DND-41 (cell line): Measurements from ENCODE around the gene TAB3.

Experiments used
- EZH2 ChIP-seq: IDR thresholded peaks from 3 replicates; pipeline ENCODE4 v1.6.1; 2012; ENCODE audit warnings: borderline replicate concordance, low read depth, mild to moderate bottlenecking, moderate library complexity, low read length, inconsistent platforms; ENCODE audit not compliant: severe bottlenecking
- TF ChIP-seq, protein P1 (sequence below): IDR thresholded peaks from 2 replicates; pipeline ENCODE4 v1.5.1; 2012; ENCODE audit warnings: borderline replicate concordance, low read length, moderate library complexity, mild to moderate bottlenecking; ENCODE audit not compliant: poor library complexity, severe bottlenecking; ENCODE audit errors: extremely low read depth

DNA sequence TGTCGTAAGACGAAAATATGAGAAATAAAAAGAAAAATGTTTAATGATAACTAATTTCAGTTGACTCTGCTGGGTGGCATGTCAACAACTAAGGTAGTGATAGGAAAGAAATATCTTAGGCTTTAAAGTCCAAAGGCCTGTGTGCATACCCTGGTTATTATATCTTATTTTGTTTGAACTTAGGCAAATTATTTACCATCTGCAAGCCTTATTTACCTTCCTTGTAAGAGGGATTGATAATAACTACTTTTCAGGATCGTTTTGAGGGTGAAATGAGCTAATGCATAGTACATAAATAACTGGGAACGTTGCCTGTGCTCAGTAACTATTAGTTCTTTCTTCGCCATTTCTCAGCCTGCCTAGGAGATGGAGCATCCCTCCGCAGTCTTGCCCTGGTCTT is 41.6 kb upstream of the TAB3 start:
- TF ChIP-seq, protein P1, sequence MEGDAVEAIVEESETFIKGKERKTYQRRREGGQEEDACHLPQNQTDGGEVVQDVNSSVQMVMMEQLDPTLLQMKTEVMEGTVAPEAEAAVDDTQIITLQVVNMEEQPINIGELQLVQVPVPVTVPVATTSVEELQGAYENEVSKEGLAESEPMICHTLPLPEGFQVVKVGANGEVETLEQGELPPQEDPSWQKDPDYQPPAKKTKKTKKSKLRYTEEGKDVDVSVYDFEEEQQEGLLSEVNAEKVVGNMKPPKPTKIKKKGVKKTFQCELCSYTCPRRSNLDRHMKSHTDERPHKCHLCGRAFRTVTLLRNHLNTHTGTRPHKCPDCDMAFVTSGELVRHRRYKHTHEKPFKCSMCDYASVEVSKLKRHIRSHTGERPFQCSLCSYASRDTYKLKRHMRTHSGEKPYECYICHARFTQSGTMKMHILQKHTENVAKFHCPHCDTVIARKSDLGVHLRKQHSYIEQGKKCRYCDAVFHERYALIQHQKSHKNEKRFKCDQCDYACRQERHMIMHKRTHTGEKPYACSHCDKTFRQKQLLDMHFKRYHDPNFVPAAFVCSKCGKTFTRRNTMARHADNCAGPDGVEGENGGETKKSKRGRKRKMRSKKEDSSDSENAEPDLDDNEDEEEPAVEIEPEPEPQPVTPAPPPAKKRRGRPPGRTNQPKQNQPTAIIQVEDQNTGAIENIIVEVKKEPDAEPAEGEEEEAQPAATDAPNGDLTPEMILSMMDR, result no peak
- no peak for TF ChIP-seq EZH2
